ENCODE measurements around the gene EIPR1. TPM values are rescaled to one million over a fixed set of nuclear protein-coding genes. Genes with fewer than 3 reads are reported as not detected.
"Not testable (repeated sequence)": the region's sequence is repeated elsewhere in the genome, so short reads cannot be mapped to it uniquely, and the experiment has no call there.

EIPR1 gene
- total RNA-seq, 1 experiment from 2014 or later, result 40.4 TPM

DNA sequence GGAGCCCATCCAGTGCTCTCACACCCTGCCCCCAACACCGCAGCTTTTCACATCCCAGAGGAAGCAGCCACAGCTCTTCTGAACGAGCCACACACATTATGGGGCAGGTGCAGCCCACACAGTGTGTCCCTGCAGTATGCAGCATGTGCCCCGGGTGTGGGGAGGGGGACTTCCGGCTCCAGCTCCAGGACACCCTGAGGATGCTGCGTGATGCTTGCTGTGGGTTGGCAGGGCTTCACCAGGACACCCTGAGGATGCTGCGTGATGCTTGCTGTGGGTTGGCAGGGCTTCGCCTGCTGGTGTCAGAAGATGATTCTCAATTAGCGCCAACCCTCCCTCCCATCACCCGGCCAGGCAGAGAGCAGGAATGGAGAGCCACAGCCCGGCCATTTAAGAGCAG is 193.9 kb downstream of the EIPR1 start:
- DNase-seq, result no peak
- Histone ChIP-seq H3K36me3 (ENCODE audit: low read depth) (no peaks in the 10 kb centered on the region), H3K27ac (no peak overlapping the region), H4K20me1 (ENCODE audit: insufficient read depth) (no peaks in the 10 kb centered on the region; the same call in 1 of the 2 replicates), H3K4me1 (replicated peaks; ENCODE audit: insufficient read depth) (no peaks in the 10 kb centered on the region), H3K9me2 (ENCODE audit: insufficient read depth) (no peaks in the 10 kb centered on the region), H3K4me3 (no peak overlapping the region), H3K9me3 (ENCODE audit: insufficient read depth, low read depth) (no peaks in the 10 kb centered on the region), H3K79me2 (ENCODE audit: low read depth) (no peaks in the 10 kb centered on the region), H3K4me2 (no peak overlapping the region), H3K27me3 (ENCODE audit: insufficient read depth, low read depth) (no peaks in the 10 kb centered on the region), H3F3A (ENCODE audit: insufficient read depth, low read depth) (peaks cover under 1% of the 10 kb centered on the region; the same call in 1 of the 2 replicates), H2AFZ (no peak overlapping the region)
- CTCF ChIA-PET, result no interaction called here
- intact Hi-C loops (cut with micrococcal nuclease; ENCODE audit: unreplicated experiment), result no loop called here
- TF ChIP-seq EZH2 (IDR thresholded peaks at IDR 0.05; ENCODE audit: low read depth), result no peak
- TF ChIP-seq, protein P1, sequence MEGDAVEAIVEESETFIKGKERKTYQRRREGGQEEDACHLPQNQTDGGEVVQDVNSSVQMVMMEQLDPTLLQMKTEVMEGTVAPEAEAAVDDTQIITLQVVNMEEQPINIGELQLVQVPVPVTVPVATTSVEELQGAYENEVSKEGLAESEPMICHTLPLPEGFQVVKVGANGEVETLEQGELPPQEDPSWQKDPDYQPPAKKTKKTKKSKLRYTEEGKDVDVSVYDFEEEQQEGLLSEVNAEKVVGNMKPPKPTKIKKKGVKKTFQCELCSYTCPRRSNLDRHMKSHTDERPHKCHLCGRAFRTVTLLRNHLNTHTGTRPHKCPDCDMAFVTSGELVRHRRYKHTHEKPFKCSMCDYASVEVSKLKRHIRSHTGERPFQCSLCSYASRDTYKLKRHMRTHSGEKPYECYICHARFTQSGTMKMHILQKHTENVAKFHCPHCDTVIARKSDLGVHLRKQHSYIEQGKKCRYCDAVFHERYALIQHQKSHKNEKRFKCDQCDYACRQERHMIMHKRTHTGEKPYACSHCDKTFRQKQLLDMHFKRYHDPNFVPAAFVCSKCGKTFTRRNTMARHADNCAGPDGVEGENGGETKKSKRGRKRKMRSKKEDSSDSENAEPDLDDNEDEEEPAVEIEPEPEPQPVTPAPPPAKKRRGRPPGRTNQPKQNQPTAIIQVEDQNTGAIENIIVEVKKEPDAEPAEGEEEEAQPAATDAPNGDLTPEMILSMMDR (conservative IDR thresholded peaks at IDR 0.05), result no peak
- BruUV-seq (replicated peaks), result no TSS peak
- POLR2A ChIA-PET (ENCODE audit: unreplicated experiment), result no interaction called here

DNA sequence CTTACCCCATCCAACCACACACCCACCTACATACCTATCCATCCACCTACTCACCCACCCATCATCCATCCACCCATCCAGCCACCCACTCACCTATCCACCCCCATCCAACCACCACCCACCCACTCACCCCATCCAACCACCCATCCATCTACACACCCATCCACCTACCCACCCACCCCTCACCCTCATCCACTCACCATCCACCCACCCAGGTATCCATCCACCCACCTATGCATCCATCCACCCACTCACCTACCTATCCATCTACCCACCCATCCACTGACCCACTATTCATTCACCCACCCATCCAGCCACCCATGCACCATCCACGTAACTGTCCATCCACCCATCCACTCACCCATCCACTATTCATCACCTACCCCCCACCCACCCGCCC is 194.8 kb downstream of the EIPR1 start:
- ChIA-PET POLR2A (ENCODE audit: unreplicated experiment) (no interaction called here), CTCF (no interaction called here)
- intact Hi-C loops (cut with micrococcal nuclease; ENCODE audit: unreplicated experiment), result no loop called here
- TF ChIP-seq, protein P1 (conservative IDR thresholded peaks at IDR 0.05), result no peak
- no peak for TF ChIP-seq EZH2 (IDR thresholded peaks at IDR 0.05; ENCODE audit: low read depth)
- H3K4me1 ChIP-seq (replicated peaks; ENCODE audit: insufficient read depth), result no peaks in the 10 kb centered on the region
- no TSS peak for BruUV-seq (replicated peaks)
- H3K27ac ChIP-seq, result no peak overlapping the region
- no peaks in the 10 kb centered on the region for H3F3A ChIP-seq (ENCODE audit: insufficient read depth, low read depth)
- H4K20me1 ChIP-seq (ENCODE audit: insufficient read depth), result no peaks in the 10 kb centered on the region; the same call in 1 of the 2 replicates
- H3K4me3 ChIP-seq, result no peak overlapping the region
- no peaks in the 10 kb centered on the region for H3K27me3 ChIP-seq (ENCODE audit: insufficient read depth, low read depth)
- H3K4me2 ChIP-seq, result no peak overlapping the region
- H3K79me2 ChIP-seq (ENCODE audit: low read depth), result no peaks in the 10 kb centered on the region
- DNase-seq, result no peak
- no peaks in the 10 kb centered on the region for H3K36me3 ChIP-seq (ENCODE audit: low read depth)
- H3K9me3 ChIP-seq (ENCODE audit: insufficient read depth, low read depth), result no peaks in the 10 kb centered on the region
- H3K9me2 ChIP-seq (ENCODE audit: insufficient read depth), result no peaks in the 10 kb centered on the region
- H2AFZ ChIP-seq, result no peak overlapping the region

DNA sequence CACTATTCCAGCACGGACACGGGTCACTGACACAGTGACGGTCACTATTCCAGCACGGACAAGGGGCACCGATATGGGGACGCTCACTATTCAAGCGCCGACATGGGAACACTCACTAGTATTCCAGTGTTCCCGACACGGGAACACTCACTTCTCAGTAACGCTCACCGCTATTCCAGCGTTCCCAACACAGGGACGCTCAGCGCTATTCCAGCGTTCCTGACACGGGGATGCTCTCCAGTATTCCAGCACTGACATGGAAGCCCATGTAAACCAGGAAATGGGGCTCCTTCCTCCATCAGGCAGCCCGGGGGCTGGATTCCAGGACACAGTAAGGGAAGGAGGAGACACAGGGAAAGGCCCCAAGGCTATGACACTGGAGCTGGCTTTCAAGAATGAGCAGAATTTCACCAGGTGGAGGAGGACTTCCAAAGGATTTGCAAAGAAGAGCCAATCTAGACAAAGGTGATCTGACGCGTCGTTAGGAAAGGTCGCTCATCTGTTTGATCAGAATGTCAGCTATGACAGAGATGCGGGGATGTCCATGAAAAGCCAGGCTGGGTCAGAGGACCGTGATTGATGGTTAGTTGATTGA is 196.1 kb downstream of the EIPR1 start:
- H3K79me2 ChIP-seq (ENCODE audit: low read depth), result no peaks in the 10 kb centered on the region
- no peaks in the 10 kb centered on the region for H3K27me3 ChIP-seq (ENCODE audit: insufficient read depth, low read depth)
- CTCF ChIA-PET, result no interaction called here
- H2AFZ ChIP-seq, result no peak overlapping the region
- intact Hi-C loops (cut with micrococcal nuclease; ENCODE audit: unreplicated experiment), result no loop called here
- H3K36me3 ChIP-seq (ENCODE audit: low read depth), result no peaks in the 10 kb centered on the region
- H3K4me1 ChIP-seq (replicated peaks; ENCODE audit: insufficient read depth), result no peaks in the 10 kb centered on the region
- H3K27ac ChIP-seq, result no peak overlapping the region
- H3K4me2 ChIP-seq, result no peak overlapping the region
- no peak overlapping the region for H3K4me3 ChIP-seq
- BruUV-seq (replicated peaks), result no TSS peak
- no peaks in the 10 kb centered on the region for H3K9me2 ChIP-seq (ENCODE audit: insufficient read depth)
- H4K20me1 ChIP-seq (ENCODE audit: insufficient read depth), result no peaks in the 10 kb centered on the region; the same call in 1 of the 2 replicates
- TF ChIP-seq EZH2 (IDR thresholded peaks at IDR 0.05; ENCODE audit: low read depth), result no peak
- TF ChIP-seq, protein P1 (conservative IDR thresholded peaks at IDR 0.05), result no peak
- DNase-seq, result no peak
- POLR2A ChIA-PET (ENCODE audit: unreplicated experiment), result no interaction called here
- H3K9me3 ChIP-seq (ENCODE audit: insufficient read depth, low read depth), result no peaks in the 10 kb centered on the region
- H3F3A ChIP-seq (ENCODE audit: insufficient read depth, low read depth), result no peaks in the 10 kb centered on the region

DNA sequence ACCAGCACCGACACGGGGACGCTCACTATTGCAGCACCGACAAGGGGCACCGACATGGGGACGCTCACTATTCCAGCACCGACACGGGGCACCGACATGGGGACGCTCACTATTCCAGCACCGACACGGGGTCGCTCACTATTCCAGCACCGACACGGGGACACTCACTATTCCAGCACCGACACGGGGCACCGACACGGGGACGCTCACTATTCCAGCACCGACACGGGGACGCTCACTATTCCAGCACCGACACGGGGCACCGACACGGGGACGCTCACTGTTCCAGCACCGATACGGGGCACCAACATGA is 196.8 kb downstream of the EIPR1 start:
- H3K9me3 ChIP-seq (ENCODE audit: insufficient read depth, low read depth); H3K4me3 ChIP-seq; H3K79me2 ChIP-seq (ENCODE audit: low read depth); H2AFZ ChIP-seq; H3K9me2 ChIP-seq (ENCODE audit: insufficient read depth); BruUV-seq (replicated peaks); H3K4me1 ChIP-seq (replicated peaks; ENCODE audit: insufficient read depth); POLR2A ChIA-PET (ENCODE audit: unreplicated experiment); H3K4me2 ChIP-seq; H3K27ac ChIP-seq; H3K36me3 ChIP-seq (ENCODE audit: low read depth); DNase-seq; intact Hi-C loops (cut with micrococcal nuclease; ENCODE audit: unreplicated experiment); H3K27me3 ChIP-seq (ENCODE audit: insufficient read depth, low read depth); CTCF ChIA-PET; H3F3A ChIP-seq (ENCODE audit: insufficient read depth, low read depth); H4K20me1 ChIP-seq (ENCODE audit: insufficient read depth): not testable (repeated sequence)
